ENCODE results near the gene SH3GL3. TPM values are rescaled to one million over a fixed set of nuclear protein-coding genes. Genes with fewer than 3 reads are reported as not detected.

The SH3GL3 gene
- total RNA-seq, 1 donor from 2014 or later, result not detected

DNA sequence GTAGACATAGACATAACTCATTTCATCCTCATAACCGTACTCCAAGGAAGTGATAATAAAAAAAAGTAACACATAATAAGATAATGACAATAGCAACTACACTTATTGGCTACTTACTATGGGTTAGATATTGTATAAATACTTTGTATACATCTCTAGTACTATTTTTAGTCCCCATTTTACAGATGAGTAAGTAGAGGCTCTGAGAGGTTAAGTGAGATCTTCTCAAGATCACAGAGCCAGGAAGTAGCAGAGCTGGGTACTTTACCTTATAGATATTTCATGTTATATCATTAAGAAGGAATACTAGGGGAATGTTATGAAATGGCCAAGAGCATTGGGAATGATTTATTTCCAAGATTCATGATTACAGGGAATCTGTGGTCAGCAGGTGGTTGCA is 157.4 kb downstream of the SH3GL3 start:
- H3K36me3 ChIP-seq, result no peaks in the 10 kb centered on the region
- peaks cover 19% of the 10 kb centered on the region for H3K9me3 ChIP-seq (replicated peaks)
- H3K27ac ChIP-seq (replicated peaks), result no peak overlapping the region
- TF ChIP-seq, protein P1, sequence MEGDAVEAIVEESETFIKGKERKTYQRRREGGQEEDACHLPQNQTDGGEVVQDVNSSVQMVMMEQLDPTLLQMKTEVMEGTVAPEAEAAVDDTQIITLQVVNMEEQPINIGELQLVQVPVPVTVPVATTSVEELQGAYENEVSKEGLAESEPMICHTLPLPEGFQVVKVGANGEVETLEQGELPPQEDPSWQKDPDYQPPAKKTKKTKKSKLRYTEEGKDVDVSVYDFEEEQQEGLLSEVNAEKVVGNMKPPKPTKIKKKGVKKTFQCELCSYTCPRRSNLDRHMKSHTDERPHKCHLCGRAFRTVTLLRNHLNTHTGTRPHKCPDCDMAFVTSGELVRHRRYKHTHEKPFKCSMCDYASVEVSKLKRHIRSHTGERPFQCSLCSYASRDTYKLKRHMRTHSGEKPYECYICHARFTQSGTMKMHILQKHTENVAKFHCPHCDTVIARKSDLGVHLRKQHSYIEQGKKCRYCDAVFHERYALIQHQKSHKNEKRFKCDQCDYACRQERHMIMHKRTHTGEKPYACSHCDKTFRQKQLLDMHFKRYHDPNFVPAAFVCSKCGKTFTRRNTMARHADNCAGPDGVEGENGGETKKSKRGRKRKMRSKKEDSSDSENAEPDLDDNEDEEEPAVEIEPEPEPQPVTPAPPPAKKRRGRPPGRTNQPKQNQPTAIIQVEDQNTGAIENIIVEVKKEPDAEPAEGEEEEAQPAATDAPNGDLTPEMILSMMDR (IDR thresholded peaks at IDR 0.05; ENCODE audit: borderline replicate concordance), result no peak
- no peak overlapping the region for H3K4me3 ChIP-seq
- DNase-seq, result no peak
- intact Hi-C loops (cut with micrococcal nuclease), result no loop called here
- H3K4me1 ChIP-seq, result no peaks in the 10 kb centered on the region
- peaks cover 6% of the 10 kb centered on the region for H3K27me3 ChIP-seq (ENCODE audit: low read depth)

- intact Hi-C loops (cut with micrococcal nuclease), result no loop called here
- DNase-seq, result peak; percentile 41
- Histone ChIP-seq H3K4me3 (no peak overlapping the region), H3K4me1 (no peaks in the 10 kb centered on the region), H3K36me3 (no peaks in the 10 kb centered on the region), H3K27me3 (ENCODE audit: low read depth) (peaks cover 6% of the 10 kb centered on the region), H3K27ac (replicated peaks) (peak overlapping the region; percentile 45), H3K9me3 (replicated peaks) (peaks cover 11% of the 10 kb centered on the region)
- TF ChIP-seq, protein P1 (IDR thresholded peaks at IDR 0.05; ENCODE audit: borderline replicate concordance), result no peak
These were observed 158.2 kb downstream of the SH3GL3 start for GRCh38 chr15:83605111-83605945.

GRCh38 chr15:83610132-83610531 is 163.0 kb downstream of the SH3GL3 start:
- Histone ChIP-seq H3K9me3 (replicated peaks) (no peaks in the 10 kb centered on the region), H3K27ac (replicated peaks) (no peak overlapping the region), H3K27me3 (ENCODE audit: low read depth) (no peaks in the 10 kb centered on the region), H3K4me3 (no peak overlapping the region), H3K4me1 (no peaks in the 10 kb centered on the region), H3K36me3 (no peaks in the 10 kb centered on the region)
- intact Hi-C loops (cut with micrococcal nuclease), result no loop called here
- TF ChIP-seq, protein P1 (IDR thresholded peaks at IDR 0.05; ENCODE audit: borderline replicate concordance), result no peak
- no peak for DNase-seq

DNA sequence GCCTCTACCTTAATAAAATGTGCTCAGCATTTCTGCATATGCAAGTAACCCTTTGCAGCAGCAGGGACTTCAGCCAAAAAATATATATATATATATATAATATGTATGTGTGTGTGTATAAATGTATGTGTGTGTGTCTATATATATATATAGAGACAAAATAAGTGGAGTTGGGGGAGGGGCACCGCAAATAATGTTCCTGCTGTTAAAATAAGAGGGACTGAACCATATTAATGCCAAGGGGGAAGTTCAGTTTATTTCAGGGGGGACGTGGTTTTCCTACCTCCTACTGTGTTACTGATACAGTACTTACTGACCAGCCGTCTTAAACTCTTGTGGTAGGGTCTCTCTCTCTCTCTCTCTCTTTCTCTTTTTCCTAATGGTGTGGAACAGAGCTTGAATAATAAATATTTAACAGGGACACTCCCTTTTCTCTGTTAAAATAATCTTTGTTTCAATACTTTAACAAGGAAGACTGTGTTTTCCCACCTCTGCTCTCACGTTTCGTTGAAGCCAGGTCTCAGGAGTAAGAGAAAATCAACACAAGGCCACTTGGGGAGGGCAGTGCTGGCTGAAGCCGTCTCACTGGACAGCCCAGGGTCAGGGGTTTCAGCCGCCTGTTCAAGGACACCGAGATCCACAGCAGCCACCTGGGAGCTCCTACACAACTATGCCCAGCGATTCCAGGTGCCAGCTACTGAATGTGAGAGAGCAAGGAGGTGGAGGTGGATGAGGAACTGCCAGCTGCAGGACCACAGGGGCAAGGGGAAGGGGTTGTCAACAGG is 164.0 kb downstream of the SH3GL3 start:
- intact Hi-C loops (cut with micrococcal nuclease), result no loop called here
- no peak for DNase-seq
- Histone ChIP-seq H3K27me3 (ENCODE audit: low read depth) (no peaks in the 10 kb centered on the region), H3K9me3 (replicated peaks) (no peaks in the 10 kb centered on the region), H3K4me1 (no peaks in the 10 kb centered on the region), H3K27ac (replicated peaks) (no peak overlapping the region), H3K4me3 (no peak overlapping the region), H3K36me3 (no peaks in the 10 kb centered on the region)
- TF ChIP-seq, protein P1 (IDR thresholded peaks at IDR 0.05; ENCODE audit: borderline replicate concordance), result no peak

DNA sequence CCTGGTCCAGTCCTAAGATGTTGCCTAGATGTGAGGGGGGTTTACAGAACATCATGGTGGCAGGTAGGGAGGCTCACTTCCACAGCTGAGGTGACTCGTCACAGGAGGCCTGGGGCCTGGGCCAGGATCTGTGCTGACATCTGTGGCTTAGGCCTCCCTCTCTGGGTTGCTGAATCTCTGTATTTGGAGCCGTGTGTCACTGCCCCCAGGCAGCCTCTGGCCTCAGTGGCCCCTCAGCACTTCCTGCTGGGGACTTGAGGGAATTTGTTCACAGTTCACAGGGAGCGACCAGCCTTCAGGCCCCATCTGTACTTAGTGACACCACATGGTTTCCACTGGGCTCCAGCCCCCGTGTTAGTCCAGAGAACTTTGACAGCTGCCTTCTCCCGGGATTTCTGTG is 165.1 kb downstream of the SH3GL3 start:
- Histone ChIP-seq H3K27ac (replicated peaks) (no peak overlapping the region), H3K36me3 (no peaks in the 10 kb centered on the region), H3K4me3 (no peak overlapping the region), H3K9me3 (replicated peaks) (no peaks in the 10 kb centered on the region), H3K4me1 (no peaks in the 10 kb centered on the region), H3K27me3 (ENCODE audit: low read depth) (no peaks in the 10 kb centered on the region)
- intact Hi-C loops (cut with micrococcal nuclease), result no loop called here
- no peak for DNase-seq
- TF ChIP-seq, protein P1 (IDR thresholded peaks at IDR 0.05; ENCODE audit: borderline replicate concordance), result no peak

Data from left ventricle myocardium inferior (tissue), 1 donor.